Measurements from ENCODE around the gene PRR20A.
"Not testable (repeated sequence)": the region's sequence is repeated elsewhere in the genome, so short reads cannot be mapped to it uniquely, and the experiment has no call there.

The PRR20A gene

DNA sequence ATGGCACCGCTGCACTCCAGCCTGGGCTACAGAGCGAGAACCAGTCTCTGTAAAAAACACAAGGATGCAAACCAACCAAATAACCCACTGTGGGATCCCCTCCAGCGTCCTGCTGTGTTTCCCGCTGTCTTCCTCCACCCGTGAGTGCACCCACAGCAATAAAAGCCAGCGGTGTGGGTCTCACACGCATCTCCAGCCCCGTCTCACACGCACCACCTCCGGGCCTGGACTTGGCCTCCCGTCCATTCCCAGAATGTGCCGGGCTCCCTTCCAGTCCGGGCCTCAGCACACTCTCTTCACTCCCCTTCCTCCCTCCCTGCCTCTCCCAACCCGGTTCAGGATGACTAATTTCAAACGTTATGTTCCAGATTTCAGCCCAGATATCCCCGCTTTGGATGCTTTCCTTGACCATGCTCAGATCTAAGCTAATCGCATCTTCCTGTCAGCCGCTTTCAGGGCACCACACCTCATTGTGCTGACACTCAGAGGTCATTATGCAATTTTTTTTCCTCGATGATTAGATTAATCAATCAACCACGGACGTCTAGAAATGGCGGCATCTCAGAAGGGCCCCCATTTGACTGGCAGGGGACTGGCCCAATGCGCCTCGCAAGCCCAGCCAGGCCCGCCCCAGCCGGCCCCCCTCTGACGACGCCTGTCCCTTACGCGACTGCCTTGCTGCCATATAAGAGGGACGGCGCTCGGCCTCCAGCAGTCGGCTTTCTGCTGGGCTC lies at the start of gene PRR20A:
Gene PRR20A, plus strand, starts transcription at position 684 of the 734 bp plus-strand sequence. CDS start 387 bp downstream, outside the sequence.
- DNase-seq (ENCODE audit: low read depth): not testable (repeated sequence)

DNA sequence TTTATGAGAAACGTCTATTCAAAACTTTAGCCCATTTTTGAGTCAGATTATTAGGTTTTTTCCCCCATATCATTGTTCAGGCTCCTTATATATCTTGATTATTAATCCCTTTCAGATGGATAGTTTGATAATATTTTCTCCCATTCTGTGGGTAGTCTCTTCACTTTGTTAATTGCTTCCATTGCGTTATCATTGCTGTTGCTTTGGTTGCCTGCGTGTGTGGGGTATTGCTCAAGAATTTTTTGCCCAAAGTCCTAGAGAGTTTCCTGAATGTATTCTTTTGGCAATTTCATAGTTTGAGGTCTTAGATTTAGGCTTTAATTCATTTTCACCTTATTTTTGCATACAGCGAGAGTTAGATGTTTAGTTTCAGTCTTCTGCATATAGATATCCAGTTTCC lies 25.8 kb upstream of the PRR20A start:
- no peak for DNase-seq (ENCODE audit: low read depth)

DNA sequence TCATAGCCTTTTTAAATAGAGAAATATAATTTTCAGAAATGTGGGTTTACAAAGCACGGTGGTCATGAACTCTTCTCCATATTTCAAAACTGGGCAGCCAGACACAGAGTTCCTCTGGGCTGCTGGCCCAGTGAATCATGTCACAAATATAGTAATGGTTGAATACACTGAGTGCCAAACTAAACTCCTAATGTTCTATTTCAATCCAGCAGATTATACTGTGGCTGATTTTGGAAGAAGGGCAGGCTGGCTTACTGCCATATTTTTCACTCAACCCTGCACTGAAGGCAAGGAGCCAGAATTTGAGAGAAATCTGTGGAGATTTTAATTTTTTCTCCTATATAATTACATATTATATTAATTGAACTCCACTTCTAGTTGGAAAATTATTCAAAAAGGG lies 17.0 kb upstream of the PRR20A start:
- DNase-seq (ENCODE audit: low read depth): no peak

DNA sequence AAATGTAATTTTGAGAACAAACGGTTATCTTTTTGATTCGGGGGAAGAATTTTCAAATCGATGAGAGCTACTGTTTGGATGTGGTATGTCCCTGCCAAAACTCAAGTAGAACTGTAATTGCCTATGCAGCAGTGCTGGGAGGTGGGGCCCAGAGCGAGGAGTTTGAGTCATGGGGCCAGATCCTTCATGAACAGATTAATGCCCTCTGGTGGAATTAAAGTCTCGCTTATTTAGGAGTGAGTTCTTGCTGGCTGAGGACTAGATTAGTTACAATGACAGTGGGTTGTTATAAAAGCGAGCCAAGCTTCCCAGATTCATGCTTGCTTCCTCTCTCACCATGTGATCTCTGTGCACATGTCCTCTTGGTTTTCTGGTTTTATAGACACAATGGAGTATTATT lies 11.8 kb upstream of the PRR20A start:
- DNase-seq (ENCODE audit: low read depth): no peak

DNA sequence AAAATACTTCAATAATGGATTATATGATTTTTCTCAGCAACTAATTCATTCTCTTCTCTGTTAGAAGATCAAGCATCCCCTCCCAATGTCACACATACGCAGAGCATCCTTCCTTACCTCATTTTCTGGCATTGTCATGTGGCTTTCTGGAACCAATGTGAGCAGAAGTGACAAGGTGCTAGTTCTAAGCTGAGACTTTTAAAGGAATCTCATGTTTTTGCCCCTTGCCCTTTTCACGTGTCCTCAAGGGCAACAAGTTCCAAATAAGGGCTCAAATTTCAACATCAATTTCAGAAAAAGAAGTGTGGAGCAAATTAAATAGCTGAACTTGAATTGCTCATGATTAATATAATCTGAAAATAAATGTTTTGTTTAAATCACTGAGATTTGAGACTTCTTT lies 4.6 kb upstream of the PRR20A start:
- no peak for DNase-seq (ENCODE audit: low read depth)

DNA sequence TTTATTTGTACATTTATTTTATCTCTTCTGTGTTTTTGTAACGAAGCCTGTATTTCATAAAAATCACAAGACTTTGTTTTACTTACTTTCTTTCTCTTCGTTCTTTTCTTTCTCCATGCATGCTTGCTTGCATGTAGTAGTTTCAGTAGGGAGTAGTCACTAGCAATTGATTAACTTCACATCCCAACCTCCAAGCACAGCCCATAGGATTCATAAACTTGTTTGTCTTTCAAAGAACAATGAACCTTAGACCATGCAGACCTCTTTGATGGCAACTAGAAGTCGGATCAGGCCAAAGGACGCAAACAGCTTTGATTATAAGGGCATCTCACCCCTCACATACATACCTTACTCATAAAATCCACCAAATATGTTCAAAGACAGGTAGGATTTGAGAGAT lies 3.1 kb upstream of the PRR20A start:
- no peak for DNase-seq (ENCODE audit: low read depth)

DNA sequence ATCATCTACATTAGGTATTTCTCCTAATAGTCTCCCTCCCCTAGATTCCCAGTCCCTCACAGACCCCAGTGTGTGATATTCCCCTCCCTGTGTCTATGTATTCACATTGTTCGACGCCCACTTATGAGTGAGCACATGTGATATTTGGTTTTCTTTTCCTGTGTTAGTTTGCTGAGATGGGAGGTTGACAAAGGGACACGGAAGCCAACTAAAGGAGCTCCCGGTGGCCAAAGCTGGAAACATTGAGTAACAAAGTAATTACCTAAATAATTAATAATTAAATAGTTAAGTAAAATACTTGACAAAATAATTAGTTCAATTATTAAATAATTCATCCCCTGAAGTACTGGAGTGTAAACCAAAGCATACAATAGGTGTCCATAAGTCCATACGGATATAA lies 1.7 kb upstream of the PRR20A start:
- no peak for DNase-seq (ENCODE audit: low read depth)

DNA sequence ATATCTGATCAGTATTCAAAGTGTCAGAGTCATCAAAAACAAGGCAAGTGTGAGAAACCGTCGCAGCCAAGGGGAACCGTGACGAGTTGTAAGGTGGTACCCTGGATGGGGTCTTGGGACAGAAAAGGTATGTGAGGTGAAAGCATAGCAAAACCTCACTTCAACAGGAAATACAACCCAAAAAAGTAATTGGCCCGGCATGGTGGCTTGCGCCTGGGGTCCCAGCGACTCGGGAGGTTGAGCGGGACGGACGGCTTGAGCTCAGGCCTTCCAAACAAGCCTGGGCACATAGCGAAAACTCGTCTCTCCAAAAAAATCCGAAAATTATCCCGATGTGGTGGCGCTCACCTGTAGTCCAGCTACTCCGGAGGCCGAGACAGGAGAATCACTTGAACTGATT lies 937 bp upstream of the PRR20A start:
- DNase-seq (ENCODE audit: low read depth): not testable (repeated sequence)

DNA sequence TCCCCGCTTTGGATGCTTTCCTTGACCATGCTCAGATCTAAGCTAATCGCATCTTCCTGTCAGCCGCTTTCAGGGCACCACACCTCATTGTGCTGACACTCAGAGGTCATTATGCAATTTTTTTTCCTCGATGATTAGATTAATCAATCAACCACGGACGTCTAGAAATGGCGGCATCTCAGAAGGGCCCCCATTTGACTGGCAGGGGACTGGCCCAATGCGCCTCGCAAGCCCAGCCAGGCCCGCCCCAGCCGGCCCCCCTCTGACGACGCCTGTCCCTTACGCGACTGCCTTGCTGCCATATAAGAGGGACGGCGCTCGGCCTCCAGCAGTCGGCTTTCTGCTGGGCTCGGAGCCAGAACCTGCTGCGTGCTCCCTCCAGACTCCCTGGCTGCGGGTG lies 6.5 kb downstream of the PRR20A start, which contains the start of gene PRR20B:
Gene PRR20B, plus strand, starts transcription at position 301 of the 400 bp plus-strand sequence. CDS start 387 bp downstream, outside the sequence.
- not testable (repeated sequence) for DNase-seq (ENCODE audit: low read depth)

DNA sequence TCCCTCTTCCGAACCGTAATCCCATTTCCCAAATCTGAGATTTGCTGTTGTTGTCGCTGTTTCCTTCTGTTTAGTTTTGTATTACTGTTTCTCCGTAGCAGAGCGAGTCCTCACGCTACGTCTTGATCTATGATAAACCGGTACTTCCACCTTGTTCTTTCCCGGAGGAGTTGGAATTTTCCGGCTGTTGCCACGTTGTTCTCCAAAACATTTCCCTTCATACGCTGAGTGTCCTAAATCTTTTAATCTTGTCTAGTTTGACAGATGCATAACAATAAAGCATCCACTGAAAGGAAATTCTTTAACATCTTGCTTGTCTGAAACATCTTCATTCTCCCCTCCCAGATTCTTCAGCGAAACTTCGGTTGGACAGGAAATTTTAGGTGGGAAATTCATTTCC lies 7.4 kb downstream of the PRR20A start:
- not testable (repeated sequence) for DNase-seq (ENCODE audit: low read depth)

DNA sequence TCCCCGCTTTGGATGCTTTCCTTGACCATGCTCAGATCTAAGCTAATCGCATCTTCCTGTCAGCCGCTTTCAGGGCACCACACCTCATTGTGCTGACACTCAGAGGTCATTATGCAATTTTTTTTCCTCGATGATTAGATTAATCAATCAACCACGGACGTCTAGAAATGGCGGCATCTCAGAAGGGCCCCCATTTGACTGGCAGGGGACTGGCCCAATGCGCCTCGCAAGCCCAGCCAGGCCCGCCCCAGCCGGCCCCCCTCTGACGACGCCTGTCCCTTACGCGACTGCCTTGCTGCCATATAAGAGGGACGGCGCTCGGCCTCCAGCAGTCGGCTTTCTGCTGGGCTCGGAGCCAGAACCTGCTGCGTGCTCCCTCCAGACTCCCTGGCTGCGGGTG lies 13.0 kb downstream of the PRR20A start, which contains the start of gene PRR20C:
Gene PRR20C, plus strand, starts transcription at position 301 of the 400 bp plus-strand sequence. CDS start 387 bp downstream, outside the sequence.
- DNase-seq (ENCODE audit: low read depth): not testable (repeated sequence)

DNA sequence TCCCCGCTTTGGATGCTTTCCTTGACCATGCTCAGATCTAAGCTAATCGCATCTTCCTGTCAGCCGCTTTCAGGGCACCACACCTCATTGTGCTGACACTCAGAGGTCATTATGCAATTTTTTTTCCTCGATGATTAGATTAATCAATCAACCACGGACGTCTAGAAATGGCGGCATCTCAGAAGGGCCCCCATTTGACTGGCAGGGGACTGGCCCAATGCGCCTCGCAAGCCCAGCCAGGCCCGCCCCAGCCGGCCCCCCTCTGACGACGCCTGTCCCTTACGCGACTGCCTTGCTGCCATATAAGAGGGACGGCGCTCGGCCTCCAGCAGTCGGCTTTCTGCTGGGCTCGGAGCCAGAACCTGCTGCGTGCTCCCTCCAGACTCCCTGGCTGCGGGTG lies 19.6 kb downstream of the PRR20A start, which contains the start of gene PRR20D:
Gene PRR20D, plus strand, starts transcription at position 301 of the 400 bp plus-strand sequence. CDS start 387 bp downstream, outside the sequence.
- DNase-seq (ENCODE audit: low read depth): not testable (repeated sequence)

DNA sequence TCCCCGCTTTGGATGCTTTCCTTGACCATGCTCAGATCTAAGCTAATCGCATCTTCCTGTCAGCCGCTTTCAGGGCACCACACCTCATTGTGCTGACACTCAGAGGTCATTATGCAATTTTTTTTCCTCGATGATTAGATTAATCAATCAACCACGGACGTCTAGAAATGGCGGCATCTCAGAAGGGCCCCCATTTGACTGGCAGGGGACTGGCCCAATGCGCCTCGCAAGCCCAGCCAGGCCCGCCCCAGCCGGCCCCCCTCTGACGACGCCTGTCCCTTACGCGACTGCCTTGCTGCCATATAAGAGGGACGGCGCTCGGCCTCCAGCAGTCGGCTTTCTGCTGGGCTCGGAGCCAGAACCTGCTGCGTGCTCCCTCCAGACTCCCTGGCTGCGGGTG lies 26.2 kb downstream of the PRR20A start, which contains the start of gene PRR20E:
Gene PRR20E, plus strand, starts transcription at position 301 of the 400 bp plus-strand sequence. CDS start 387 bp downstream, outside the sequence.
- not testable (repeated sequence) for DNase-seq (ENCODE audit: low read depth)

DNA sequence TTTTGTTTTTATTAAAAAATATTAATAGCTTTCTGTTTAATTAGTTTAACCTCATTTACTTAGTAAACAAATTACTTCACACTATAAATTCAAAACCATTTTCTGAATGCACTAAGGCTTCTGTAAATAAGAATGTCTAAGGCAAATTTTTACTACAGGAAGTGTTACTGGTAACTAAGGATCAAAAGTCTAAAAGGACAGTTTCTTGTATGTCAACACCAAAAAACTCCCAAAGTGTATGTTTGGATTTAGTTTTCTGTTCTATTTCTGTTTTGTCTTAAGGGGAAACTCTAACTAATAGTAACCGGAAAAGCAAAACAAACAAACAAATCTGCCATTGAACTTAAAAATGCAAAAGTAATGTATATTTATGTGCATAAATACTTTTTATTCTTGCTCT lies 50.9 kb downstream of the PRR20A start:
- no peak for DNase-seq (ENCODE audit: low read depth)
